ENCODE data around the gene NNMT.

Gene NNMT

GRCh38 chr11:114348200-114349191 lies 52.3 kb downstream of the NNMT start:
- DNase-seq (ENCODE audit: low read depth): peak; percentile 46

- no peak for DNase-seq (ENCODE audit: low read depth)
These were observed 53.8 kb downstream of the NNMT start for GRCh38 chr11:114350022-114350421.

GRCh38 chr11:114353443-114353842 lies 57.2 kb downstream of the NNMT start:
- DNase-seq (ENCODE audit: low read depth): no peak

- peak; percentile 97 for DNase-seq (ENCODE audit: low read depth)
These were observed 57.9 kb downstream of the NNMT start for GRCh38 chr11:114354076-114354475.

- no peak for DNase-seq (ENCODE audit: low read depth)
These were observed 62.5 kb downstream of the NNMT start for GRCh38 chr11:114358716-114359115.

- no peak for DNase-seq (ENCODE audit: low read depth)
These were observed 63.1 kb downstream of the NNMT start for GRCh38 chr11:114359342-114359741.

GRCh38 chr11:114362326-114362725 lies 66.1 kb downstream of the NNMT start:
- DNase-seq (ENCODE audit: low read depth): no peak

GRCh38 chr11:114362958-114363357 lies 66.8 kb downstream of the NNMT start:
- no peak for DNase-seq (ENCODE audit: low read depth)
